GM19025 (cell line): Measurements from ENCODE around the gene FNIP1.
"Not testable (repeated sequence)": the region's sequence is repeated elsewhere in the genome, so short reads cannot be mapped to it uniquely, and the experiment has no call there.

Experiments used
- ATAC-seq: cut with Tn5 transposase; IDR thresholded peaks from one replicate; pipeline ENCODE4 v1.9.1; 2021; ENCODE audit warnings: mild to moderate bottlenecking, low read depth, moderate library complexity; ENCODE audit not compliant: unreplicated experiment

Gene FNIP1

GRCh38 chr5:131613423-131613822 is 183.4 kb downstream of the FNIP1 start:
- ATAC-seq = no peak

GRCh38 chr5:131611064-131611381 is 185.8 kb downstream of the FNIP1 start:
- ATAC-seq = no peak

GRCh38 chr5:131610198-131611063 is 186.4 kb downstream of the FNIP1 start:
- no peak for ATAC-seq

- ATAC-seq = no peak
These were observed 187.0 kb downstream of the FNIP1 start for GRCh38 chr5:131609774-131610173.

GRCh38 chr5:131608597-131608996 is 188.2 kb downstream of the FNIP1 start:
- ATAC-seq = no peak

- ATAC-seq = no peak
These were observed 188.8 kb downstream of the FNIP1 start for GRCh38 chr5:131607903-131608540.

GRCh38 chr5:131607418-131607817 is 189.4 kb downstream of the FNIP1 start:
- ATAC-seq = no peak

- ATAC-seq = no peak
These were observed 191.7 kb downstream of the FNIP1 start for GRCh38 chr5:131605086-131605485.

GRCh38 chr5:131595088-131596033 is 201.5 kb downstream of the FNIP1 start:
- no peak for ATAC-seq

GRCh38 chr5:131593921-131594320 is 202.9 kb downstream of the FNIP1 start:
- ATAC-seq = no peak

GRCh38 chr5:131593436-131593835 is 203.4 kb downstream of the FNIP1 start:
- not testable (repeated sequence) for ATAC-seq
